H1 (cell line): Measurements from ENCODE around the gene PREX1. TPM values are rescaled to one million over a fixed set of nuclear protein-coding genes. Genes with fewer than 3 reads are reported as not detected.
"Not testable (repeated sequence)": the region's sequence is repeated elsewhere in the genome, so short reads cannot be mapped to it uniquely, and the experiment has no call there.

Experiments
- CTCF ChIA-PET: fragments of 300-600 bp; sonication (Branson Sonifier 250); formaldehyde crosslinking; loops from one replicate; lab custom pipeline; 2021; ENCODE audit not compliant: partially characterized antibody; lab: Charles Lee
- POLR2A ChIA-PET: fragments of 300-600 bp; sonication (Branson Sonifier 250); formaldehyde crosslinking; loops from one replicate; lab custom pipeline; 2021; ENCODE audit warnings: inconsistent platforms; ENCODE audit not compliant: partially characterized antibody; lab: Charles Lee
- DNase-seq, 2 experiments: peaks; one replicate each; pipeline versions ENCODE4 v3.0.0 to v3.0.0-alpha.2; 2010 to 2022; ENCODE audit warnings: low spot score in 2 of 2, low read depth in 1 of 2, mixed read lengths in 1 of 2
- FAIRE-seq: peaks from 2 replicates; lab custom pipeline; 2011; peaks lifted over from hg19 to GRCh38; lab: Jason Lieb, UNC
- H2AFZ ChIP-seq: 2 replicates; pipeline ENCODE4 v1.8.1; 2012; ENCODE audit warnings: low read length, inconsistent platforms
- H2AK5ac ChIP-seq: 2 replicates; pipeline ENCODE4 v1.6.1; 2013; ENCODE audit warnings: low read depth, low read length
- H2BK120ac ChIP-seq: replicated peaks from 2 replicates; pipeline ENCODE3; 2013; ENCODE audit warnings: low read depth, low read length, inconsistent platforms
- H2BK12ac ChIP-seq: 2 replicates; pipeline ENCODE4 v1.6.1; 2013; ENCODE audit warnings: low read depth, low read length
- H2BK15ac ChIP-seq: 2 replicates; pipeline ENCODE4 v1.6.1; 2013; ENCODE audit warnings: low read length
- H2BK20ac ChIP-seq: 2 replicates; pipeline ENCODE4 v1.6.1; 2013; ENCODE audit warnings: low read length
- H2BK5ac ChIP-seq: 2 replicates; pipeline ENCODE4 v1.6.1; 2013; ENCODE audit warnings: low read depth, low read length
- H3K14ac ChIP-seq: 2 replicates; pipeline ENCODE4 v1.6.1; 2013; ENCODE audit warnings: inconsistent platforms; ENCODE audit not compliant: insufficient read length
- H3K18ac ChIP-seq: 2 replicates; pipeline ENCODE4 v1.6.1; 2013; ENCODE audit warnings: low read length; ENCODE audit errors: extremely low read depth
- H3K23ac ChIP-seq: 2 replicates; pipeline ENCODE4 v1.6.1; 2013; ENCODE audit warnings: inconsistent platforms; ENCODE audit not compliant: insufficient read length
- H3K23me2 ChIP-seq: 2 replicates; pipeline ENCODE4 v1.6.1; 2013; ENCODE audit warnings: low read depth, low read length
- H3K27ac ChIP-seq: 2 replicates; pipeline ENCODE4 v1.6.1; 2011; ENCODE audit warnings: low read depth, low read length, inconsistent platforms
- H3K27me3 ChIP-seq, 4 experiments: replicated peaks in 1 of 4; 1 replicate in 1 of 4; 2 replicates in 3 of 4; pipeline versions ENCODE4 v1.6.1 to v1.8.1; 2011 to 2013; ENCODE audit warnings: low read length in 3 of 4, mild to moderate bottlenecking in 3 of 4, inconsistent platforms in 2 of 4, mixed read lengths in 2 of 4, moderate library complexity in 1 of 4; ENCODE audit not compliant: control insufficient read depth in 3 of 4, insufficient read depth in 3 of 4; ENCODE audit errors: extremely low read depth in 1 of 4
- H3K36me3 ChIP-seq, 4 experiments: 2 replicates each; pipeline versions ENCODE4 v1.6.1 to v1.8.1; 2011 to 2013; ENCODE audit warnings: mild to moderate bottlenecking in 4 of 4, low read length in 3 of 4, moderate library complexity in 2 of 4, control low read depth in 1 of 4, inconsistent platforms in 1 of 4; ENCODE audit not compliant: insufficient read depth in 4 of 4, control insufficient read depth in 2 of 4
- H3K4ac ChIP-seq: replicated peaks from 2 replicates; pipeline ENCODE3; 2013; ENCODE audit warnings: low read length, low read depth, mixed read lengths, inconsistent platforms; ENCODE audit not compliant: insufficient read length
- H3K4me1 ChIP-seq, 4 experiments: replicated peaks in 1 of 4; 1 replicate in 1 of 4; 2 replicates in 3 of 4; pipeline versions ENCODE4 v1.6.1 to v1.8.1; 2011 to 2013; ENCODE audit warnings: low read length in 3 of 4, inconsistent platforms in 2 of 4, mixed read lengths in 1 of 4; ENCODE audit not compliant: insufficient read depth in 4 of 4, control insufficient read depth in 3 of 4
- H3K4me2 ChIP-seq, 2 experiments: 2 replicates each; pipeline versions ENCODE4 v1.6.1 to v1.8.1; 2011 to 2013; ENCODE audit warnings: low read depth in 2 of 2, low read length in 2 of 2, control low read depth in 1 of 2, inconsistent platforms in 1 of 2, mild to moderate bottlenecking in 1 of 2; ENCODE audit not compliant: insufficient read depth in 1 of 2
- H3K4me3 ChIP-seq, 4 experiments: fragments of 200-600, 300-600 bp in 1 of 4; sonication (generic), shearing (Covaris generic), sonication (Bioruptor Twin) in 1 of 4; 2 replicates each; pipeline versions ENCODE4 v1.5.1 to v1.8.1; 2011 to 2016; ENCODE audit warnings: low read length in 4 of 4, low read depth in 3 of 4, control low read depth in 2 of 4, inconsistent platforms in 2 of 4, mild to moderate bottlenecking in 2 of 4, mixed read lengths in 1 of 4, moderate library complexity in 1 of 4; ENCODE audit not compliant: insufficient read depth in 2 of 4; ENCODE audit errors: extremely low read depth in 1 of 4
- H3K56ac ChIP-seq: replicated peaks from 2 replicates; pipeline ENCODE3; 2013; ENCODE audit warnings: low read depth, mild to moderate bottlenecking, mixed read lengths, low read length, inconsistent platforms; ENCODE audit not compliant: insufficient read length
- H3K79me1 ChIP-seq: 2 replicates; pipeline ENCODE4 v1.6.1; 2013; ENCODE audit warnings: low read depth, low read length, control low read depth
- H3K79me2 ChIP-seq, 2 experiments: 2 replicates each; pipeline versions ENCODE4 v1.6.1 to v1.8.1; 2012 to 2013; ENCODE audit warnings: low read length in 2 of 2, mild to moderate bottlenecking in 2 of 2, inconsistent platforms in 1 of 2; ENCODE audit not compliant: insufficient read depth in 2 of 2, control insufficient read depth in 1 of 2
- H3K9ac ChIP-seq, 4 experiments: replicated peaks in 1 of 4; 1 replicate in 1 of 4; 2 replicates in 3 of 4; pipeline versions ENCODE4 v1.6.1 to v1.8.1; 2011 to 2013; ENCODE audit warnings: low read depth in 3 of 4, low read length in 3 of 4, control low read depth in 2 of 4, mild to moderate bottlenecking in 2 of 4, moderate library complexity in 2 of 4, inconsistent platforms in 1 of 4; ENCODE audit errors: extremely low read depth in 1 of 4
- H3K9me3 ChIP-seq, 2 experiments: 2 replicates each; pipeline versions ENCODE4 v1.6.1 to v1.8.1; 2012 to 2013; ENCODE audit warnings: mild to moderate bottlenecking in 2 of 2, moderate library complexity in 2 of 2, control low read depth in 1 of 2, inconsistent platforms in 1 of 2, low read depth in 1 of 2, low read length in 1 of 2, mixed read lengths in 1 of 2; ENCODE audit not compliant: insufficient read depth in 2 of 2
- H4K20me1 ChIP-seq, 2 experiments: replicated peaks in 1 of 2; 2 replicates each; pipeline versions ENCODE3 to v1.8.1; 2011 to 2013; ENCODE audit warnings: inconsistent platforms in 2 of 2, low read length in 2 of 2, mild to moderate bottlenecking in 1 of 2; ENCODE audit not compliant: insufficient read depth in 2 of 2, control insufficient read depth in 1 of 2
- H4K5ac ChIP-seq: 2 replicates; pipeline ENCODE4 v1.6.1; 2013; ENCODE audit warnings: low read length, low read depth, mixed read lengths, inconsistent platforms; ENCODE audit not compliant: insufficient read length
- H4K8ac ChIP-seq: 2 replicates; pipeline ENCODE4 v1.8.0; 2013; ENCODE audit warnings: mild to moderate bottlenecking, moderate library complexity, low read length, inconsistent platforms; ENCODE audit not compliant: insufficient read depth; ENCODE audit errors: extremely low read depth
- H4K91ac ChIP-seq: replicated peaks from 2 replicates; pipeline ENCODE3; 2013; ENCODE audit warnings: low read length, mixed read lengths, inconsistent platforms; ENCODE audit not compliant: insufficient read length
- CREB1 ChIP-seq: IDR thresholded peaks from 2 replicates; pipeline ENCODE4 v1.6.1; 2012; ENCODE audit warnings: inconsistent platforms
- CTCF ChIP-seq, 3 experiments: IDR thresholded peaks; 1 replicate in 2 of 3; 2 replicates in 1 of 3; pipeline versions ENCODE4 v1.5.1 to v1.6.1; 2011; ENCODE audit warnings: low read length in 3 of 3, mild to moderate bottlenecking in 3 of 3, inconsistent platforms in 2 of 3, low read depth in 1 of 3, moderate library complexity in 1 of 3; ENCODE audit not compliant: insufficient read depth in 1 of 3; ENCODE audit errors: control extremely low read depth in 1 of 3
- SIX5 ChIP-seq: IDR thresholded peaks from 2 replicates; pipeline ENCODE4 v1.6.1; 2011; ENCODE audit warnings: mild to moderate bottlenecking, low read depth, low read length
- WGBS, 2 experiments: shearing (Covaris generic) in 1 of 2; methylation state at CpG; one replicate each; pipeline versions ENCODE4 v1.1.6 to v1.1.7; 2013 to 2015; ENCODE audit warnings: low lambda C conversion rate in 2 of 2, mixed read lengths in 2 of 2, inconsistent platforms in 1 of 2, low coverage in 1 of 2, missing lambda C conversion rate in 1 of 2; ENCODE audit not compliant: insufficient replicate concordance in 2 of 2, insufficient coverage in 1 of 2, insufficient read length in 1 of 2; ENCODE audit errors: extremely low coverage in 1 of 2, missing lambda C conversion rate in 1 of 2; 5-methylcytosine and 5-hydroxymethylcytosine counted together
- polyA plus RNA-seq, 7 experiments: library from polyadenylated mRNA; depleted of rRNA in 3 of 7; stranded (reverse) in 5 of 7; unstranded in 2 of 7; fragments of >200 nt in 5 of 7; fragments of 200-250 nt in 2 of 7; gene quantifications; 1 replicate in 5 of 7; 2 replicates in 1 of 7; 4 replicates in 1 of 7; pipeline versions ENCODE4 v1.2.1 to v1.2.3, GENCODE V29; 2011 to 2013; ENCODE audit warnings: missing spikeins in 2 of 7, mixed read lengths in 2 of 7
- total RNA-seq: library from RNA; stranded (reverse); fragmentation: NEBNext Ultra II Directional; extraction: Animal tissue kit (Norgen Biotek cat#: 25700); gene quantifications from 2 replicates; pipeline ENCODE4 v1.2.1, GENCODE V29; 2021

PREX1 gene
- total and polyA plus RNA-seq, 2 of the 8 experiments (the other 6 are each of a cell fraction or from before 2014, with no cell fraction given): 10.7 to 12.8 TPM

GRCh38 chr20:48776306-48776705, 51.5 kb downstream of the PREX1 start (continued):
- TF ChIP-seq CTCF (IDR thresholded peaks at IDR 0.05; ENCODE audit: control extremely low read depth in 1 of 3, insufficient read depth in 1 of 3, low read depth in 1 of 3, low read length in 3 of 3) (no peak), SIX5 (no peak), CREB1 (no peak)

- not testable (repeated sequence) for H2AFZ ChIP-seq, H2BK20ac ChIP-seq, H4K5ac ChIP-seq, H3K27ac ChIP-seq, H3K79me1 ChIP-seq, H2BK15ac ChIP-seq, DNase-seq, H3K56ac ChIP-seq, H3K79me2 ChIP-seq, H3K4me2 ChIP-seq, H3K4ac ChIP-seq, H3K9ac ChIP-seq, H3K14ac ChIP-seq, H2BK12ac ChIP-seq, H3K18ac ChIP-seq, H3K23me2 ChIP-seq, H2BK5ac ChIP-seq, H2BK120ac ChIP-seq, H3K27me3 ChIP-seq, H3K4me1 ChIP-seq, H4K20me1 ChIP-seq, FAIRE-seq, H3K4me3 ChIP-seq, H4K8ac ChIP-seq, H2AK5ac ChIP-seq, H3K36me3 ChIP-seq, H3K23ac ChIP-seq
- POLR2A ChIA-PET: interaction anchor here (1.2 kb wide), 1 partner anchor 36 kb away, joined by 3 read pairs; no protein-coding TSS in a partner anchor
- 97% methylated on average over 7 of the region's 7 CpGs; no CpG with 5 or more reads in 1 of the 2 experiments for WGBS, 2 experiments
- CTCF ChIA-PET: interaction anchor here (0.5 to 1.2 kb wide), 3 partner anchors 8 to 907 kb away, joined by 4 to 5 read pairs (median 4); no protein-coding TSS in a partner anchor
- peak overlapping the region; percentile 10 for H4K91ac ChIP-seq
- peaks cover 12 to 16% of the 10 kb centered on the region in 2 experiments for H3K9me3 ChIP-seq
These were observed 52.3 kb downstream of the PREX1 start for GRCh38 chr20:48775545-48775944.
